ENCODE measurements around the gene FHOD1. TPM values are rescaled to one million over a fixed set of nuclear protein-coding genes. Genes with fewer than 3 reads are reported as not detected.
A peak's percentile ranks its signal among the peaks of the same experiment; 100 is the strongest.

The FHOD1 gene
- total RNA-seq, 4 donors from 2014 or later: 7.7 to 28.8 (median 15.3) TPM

- Histone ChIP-seq H3K27me3 (no peaks in the 10 kb centered on the region), H3K27ac (peak overlapping the region; percentile 82), H3K4me1 (peaks cover 43% of the 10 kb centered on the region), H3K9me3 (no peaks in the 10 kb centered on the region), H3K4me3 (peak overlapping the region; percentile 59), H3K36me3 (peaks cover 66% of the 10 kb centered on the region)
- 51% methylated on average over 7 of the region's 12 CpGs for WGBS
- TF ChIP-seq CTCF (IDR thresholded peaks at IDR 0.05): peak in 1 of 2 donors; percentile 74
- TF ChIP-seq POLR2AphosphoS5 (IDR thresholded peaks at IDR 0.05): no peak
- DNase-seq (ENCODE audit: low spot score in 2 of 2): no peak
Measured at GRCh38 chr16:67198238-67198734, 49.0 kb downstream of the FHOD1 start.

GRCh38 chr16:67197704-67198103 is 49.6 kb downstream of the FHOD1 start:
- Histone ChIP-seq H3K9me3 (no peaks in the 10 kb centered on the region), H3K4me3 (no peak overlapping the region), H3K4me1 (peaks cover 49% of the 10 kb centered on the region), H3K36me3 (peaks cover 60% of the 10 kb centered on the region), H3K27ac (no peak overlapping the region), H3K27me3 (no peaks in the 10 kb centered on the region)
- WGBS: 69% methylated on average over 6 of the region's 6 CpGs
- no peak for DNase-seq (ENCODE audit: low spot score in 2 of 2)
- TF ChIP-seq POLR2AphosphoS5 (IDR thresholded peaks at IDR 0.05): no peak
- TF ChIP-seq POLR2A (IDR thresholded peaks at IDR 0.05): no peak
- TF ChIP-seq EP300 (IDR thresholded peaks at IDR 0.05): no peak
- TF ChIP-seq CTCF (IDR thresholded peaks at IDR 0.05): no peak

- Histone ChIP-seq H3K4me3 (no peak overlapping the region), H3K9me3 (no peaks in the 10 kb centered on the region), H3K27ac (no peak overlapping the region), H3K4me1 (peaks cover 53% of the 10 kb centered on the region), H3K36me3 (peaks cover 52% of the 10 kb centered on the region), H3K27me3 (no peaks in the 10 kb centered on the region)
- WGBS: 100% methylated on average over 1 of the region's 1 CpG
- DNase-seq (ENCODE audit: low spot score in 2 of 2): no peak
- TF ChIP-seq EP300 (IDR thresholded peaks at IDR 0.05) (no peak), CTCF (IDR thresholded peaks at IDR 0.05) (no peak), POLR2A (IDR thresholded peaks at IDR 0.05) (no peak)
Measured at GRCh38 chr16:67196881-67197280, 50.4 kb downstream of the FHOD1 start.

DNA sequence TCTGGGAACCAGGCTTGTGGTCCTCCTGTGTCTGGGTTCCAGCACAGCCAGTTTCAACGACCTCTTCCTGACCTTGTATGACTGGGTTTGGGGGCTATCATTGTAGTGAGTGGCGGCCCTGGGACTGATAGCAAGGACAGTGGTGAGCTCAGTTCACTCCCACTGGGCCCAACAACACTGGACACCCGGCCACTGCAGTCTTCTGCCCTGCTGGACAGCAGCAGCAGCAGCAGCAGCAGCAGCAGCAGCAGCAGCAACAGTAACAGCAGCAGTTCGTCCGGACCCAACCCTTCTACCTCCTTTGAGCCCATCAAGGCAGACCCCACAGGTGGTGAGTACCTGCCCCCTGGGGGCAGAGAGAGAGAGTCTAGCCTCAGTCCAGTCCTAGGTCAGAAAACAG is 51.6 kb downstream of the FHOD1 start:
- TF ChIP-seq CTCF (IDR thresholded peaks at IDR 0.05) (no peak), POLR2A (IDR thresholded peaks at IDR 0.05) (no peak), POLR2AphosphoS5 (IDR thresholded peaks at IDR 0.05) (no peak), EP300 (IDR thresholded peaks at IDR 0.05) (no peak)
- Histone ChIP-seq H3K27me3 (no peaks in the 10 kb centered on the region), H3K4me1 (peaks cover 60% of the 10 kb centered on the region), H3K36me3 (peaks cover 44% of the 10 kb centered on the region), H3K9me3 (no peaks in the 10 kb centered on the region), H3K4me3 (no peak overlapping the region), H3K27ac (no peak overlapping the region)
- 70% methylated on average over 2 of the region's 5 CpGs for WGBS
- no peak for DNase-seq (ENCODE audit: low spot score in 2 of 2)

DNA sequence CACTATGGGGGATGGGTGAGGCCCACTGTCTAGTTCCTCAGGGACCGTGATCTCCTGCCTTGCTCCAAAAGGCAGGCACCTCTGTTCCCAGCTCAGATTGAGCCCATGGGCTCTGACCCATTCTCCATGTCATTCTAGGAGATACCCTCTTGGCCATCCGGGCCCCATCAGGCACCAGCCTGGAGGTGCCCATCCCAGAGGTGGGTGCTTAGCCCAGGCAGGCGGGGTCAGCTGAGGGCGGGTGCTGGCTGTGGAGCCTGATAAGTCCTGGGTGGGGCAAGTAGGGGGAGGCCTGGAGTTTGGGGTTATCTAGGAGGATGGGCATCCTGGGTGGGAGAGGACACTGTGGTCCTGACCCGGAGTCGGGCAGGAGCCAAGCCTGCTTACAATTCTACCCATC is 53.0 kb downstream of the FHOD1 start:
- no peak for TF ChIP-seq POLR2A (IDR thresholded peaks at IDR 0.05)
- no peak for TF ChIP-seq POLR2AphosphoS5 (IDR thresholded peaks at IDR 0.05)
- no peak for TF ChIP-seq CTCF (IDR thresholded peaks at IDR 0.05)
- TF ChIP-seq EP300 (IDR thresholded peaks at IDR 0.05): no peak
- Histone ChIP-seq H3K4me1 (peaks cover 50% of the 10 kb centered on the region), H3K9me3 (no peaks in the 10 kb centered on the region), H3K4me3 (no peak overlapping the region), H3K36me3 (peaks cover 44% of the 10 kb centered on the region), H3K27ac (no peak overlapping the region), H3K27me3 (no peaks in the 10 kb centered on the region)
- DNase-seq (ENCODE audit: low spot score in 2 of 2): no peak
- 84% methylated on average over 6 of the region's 6 CpGs for WGBS

All from suprapubic skin (tissue), 4 donors.